GM19324 (cell line): ENCODE measurements around the gene SSUH2.
A peak's percentile ranks its signal among the peaks of the same experiment; 100 is the strongest.
"Not testable (repeated sequence)": the region's sequence is repeated elsewhere in the genome, so short reads cannot be mapped to it uniquely, and the experiment has no call there.

ENCODE experiments used
- ATAC-seq: cut with Tn5 transposase; IDR thresholded peaks from one replicate; pipeline ENCODE4 v1.9.1; 2021; ENCODE audit warnings: mild to moderate bottlenecking, moderate library complexity; ENCODE audit not compliant: unreplicated experiment, low FRiP score

The SSUH2 gene

DNA sequence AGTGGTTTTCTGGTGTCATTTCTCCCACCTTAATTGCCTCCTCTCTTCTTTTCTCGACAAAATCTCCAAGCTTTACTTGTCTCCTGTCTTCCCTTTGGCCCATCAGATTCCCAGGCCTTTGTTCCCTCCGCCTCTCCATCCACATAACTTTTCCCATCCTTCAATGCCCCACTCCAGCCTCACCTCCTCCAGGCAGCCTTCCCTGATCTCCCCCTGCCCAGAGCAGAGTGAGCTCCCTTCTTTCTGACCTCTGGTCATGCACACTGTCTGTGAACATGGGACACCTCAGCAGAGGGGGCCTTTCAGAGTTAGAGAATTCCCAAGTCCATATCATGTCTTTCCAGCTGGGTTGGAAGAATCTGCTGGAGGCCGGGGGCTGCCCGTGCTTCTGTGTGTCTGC is 14.6 kb upstream of the SSUH2 start:
- ATAC-seq, result no peak

DNA sequence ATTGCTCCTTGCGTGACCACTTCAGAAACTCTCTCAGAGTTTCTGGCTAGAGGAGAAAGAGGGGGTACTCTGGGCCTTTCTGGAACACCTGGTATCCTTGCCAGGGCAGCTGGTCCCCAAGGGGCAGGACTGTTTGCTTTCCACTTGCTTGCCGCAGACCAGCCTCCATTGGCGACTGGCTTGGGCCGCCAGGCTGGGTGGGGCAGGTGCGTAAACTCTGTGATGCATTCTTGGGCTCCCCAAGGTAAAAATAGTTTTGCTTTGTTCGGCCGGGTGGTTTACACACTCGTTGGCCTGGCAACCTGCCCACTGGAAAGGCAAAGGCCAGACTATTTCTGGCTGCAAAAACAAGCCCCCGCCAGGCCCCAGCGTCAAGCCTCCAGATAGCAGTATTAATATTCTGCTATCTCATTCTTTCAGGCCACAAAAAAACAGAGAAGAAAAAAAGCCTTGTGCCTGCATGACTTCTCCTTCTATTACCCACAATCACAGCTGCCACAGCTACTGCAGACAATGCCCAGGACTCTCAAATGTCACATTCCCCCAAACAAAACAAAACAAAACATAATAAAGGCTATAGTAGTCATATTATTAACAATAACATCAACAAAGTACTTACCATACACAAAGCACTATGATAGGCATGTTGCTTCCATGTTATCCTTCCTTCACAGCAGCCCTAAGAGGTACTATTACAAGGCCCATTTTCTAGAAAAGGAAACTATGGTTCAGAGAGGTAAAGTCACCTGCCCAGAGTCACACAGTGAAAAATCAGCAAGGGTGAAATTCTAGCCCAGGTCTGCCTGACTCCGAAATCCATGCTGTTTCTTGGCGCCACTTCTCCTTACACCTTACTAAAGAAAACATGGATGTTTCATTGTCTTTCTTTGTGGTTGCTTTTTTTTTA is 14.0 kb upstream of the SSUH2 start:
- ATAC-seq, result peak; percentile 80

GRCh38 chr3:8657804-8658305 is 13.3 kb upstream of the SSUH2 start:
- ATAC-seq, result peak; percentile 12

DNA sequence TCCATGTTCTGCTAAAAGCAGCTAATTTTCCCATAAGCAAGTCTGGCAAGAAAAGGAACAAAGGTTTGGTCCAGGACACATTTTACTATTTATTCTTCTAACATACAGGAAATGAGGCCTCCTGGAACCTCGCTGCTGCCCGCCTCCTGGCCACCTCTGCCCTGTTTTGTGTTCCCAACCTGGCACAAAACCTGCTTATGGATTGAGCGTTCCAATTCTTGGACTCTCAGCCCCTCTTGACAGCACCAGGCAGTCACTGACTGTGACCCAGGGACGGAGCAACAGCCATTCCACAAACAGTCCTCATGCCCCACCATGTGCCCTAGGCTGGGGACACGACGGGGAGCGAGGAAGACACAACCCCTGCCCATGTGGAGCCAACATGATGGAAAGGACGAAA is 11.6 kb upstream of the SSUH2 start:
- no peak for ATAC-seq

DNA sequence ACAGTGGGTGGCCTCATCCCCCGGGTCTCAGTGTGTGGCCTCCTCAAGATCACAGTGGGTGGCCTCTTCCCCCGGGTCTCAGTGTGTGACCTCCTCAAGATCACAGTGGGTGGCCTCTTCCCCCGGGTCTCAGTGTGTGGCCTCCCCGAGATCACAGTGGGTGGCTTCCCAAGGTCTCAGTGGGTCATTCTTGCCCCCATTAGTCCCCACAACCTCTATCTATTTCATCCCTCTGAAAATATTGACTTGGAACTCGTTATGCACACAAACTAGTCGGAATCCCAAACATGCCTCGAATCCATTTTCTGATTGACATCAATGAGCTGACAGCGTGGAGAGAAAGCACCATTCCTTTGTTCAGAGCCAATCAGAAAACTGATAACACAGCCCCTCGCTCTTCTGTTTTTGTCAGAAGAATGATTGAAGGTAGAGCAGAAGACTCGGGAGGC is 10.8 kb upstream of the SSUH2 start:
- ATAC-seq, result no peak

DNA sequence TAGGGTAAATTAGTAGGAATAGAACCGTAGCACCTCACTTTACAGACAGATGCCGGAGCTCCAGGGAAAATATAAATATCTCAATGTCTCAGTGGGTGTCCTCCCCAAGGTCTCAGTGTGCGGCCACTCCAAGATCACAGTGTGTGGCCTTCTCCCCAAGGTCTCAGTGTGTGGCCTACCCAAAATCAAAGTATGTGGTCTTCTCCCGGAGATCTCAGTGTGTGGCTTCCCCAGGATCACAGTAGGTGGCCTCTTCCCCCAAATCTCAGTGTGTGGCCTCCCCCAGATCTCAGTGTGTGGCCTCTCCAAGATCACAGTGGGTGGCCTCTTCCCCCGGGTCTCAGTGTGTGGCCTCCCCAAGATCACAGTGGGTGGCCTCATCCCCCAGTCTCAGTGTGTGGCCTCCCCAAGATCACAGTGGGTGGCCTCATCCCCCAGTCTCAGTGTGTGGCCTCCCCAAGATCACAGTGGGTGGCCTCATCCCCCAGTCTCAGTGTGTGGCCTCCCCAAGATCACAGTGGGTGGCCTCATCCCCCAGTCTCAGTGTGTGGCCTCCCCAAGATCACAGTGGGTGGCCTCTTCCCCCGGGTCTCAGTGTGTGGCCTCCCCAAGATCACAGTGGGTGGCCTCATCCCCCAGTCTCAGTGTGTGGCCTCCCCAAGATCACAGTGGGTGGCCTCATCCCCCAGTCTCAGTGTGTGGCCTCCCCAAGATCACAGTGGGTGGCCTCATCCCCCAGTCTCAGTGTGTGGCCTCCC is 10.2 kb upstream of the SSUH2 start:
- ATAC-seq, result not testable (repeated sequence)

- no peak for ATAC-seq
These were observed 9.3 kb upstream of the SSUH2 start for GRCh38 chr3:8653800-8654408.

GRCh38 chr3:8652324-8652987 is 7.9 kb upstream of the SSUH2 start:
- no peak for ATAC-seq

DNA sequence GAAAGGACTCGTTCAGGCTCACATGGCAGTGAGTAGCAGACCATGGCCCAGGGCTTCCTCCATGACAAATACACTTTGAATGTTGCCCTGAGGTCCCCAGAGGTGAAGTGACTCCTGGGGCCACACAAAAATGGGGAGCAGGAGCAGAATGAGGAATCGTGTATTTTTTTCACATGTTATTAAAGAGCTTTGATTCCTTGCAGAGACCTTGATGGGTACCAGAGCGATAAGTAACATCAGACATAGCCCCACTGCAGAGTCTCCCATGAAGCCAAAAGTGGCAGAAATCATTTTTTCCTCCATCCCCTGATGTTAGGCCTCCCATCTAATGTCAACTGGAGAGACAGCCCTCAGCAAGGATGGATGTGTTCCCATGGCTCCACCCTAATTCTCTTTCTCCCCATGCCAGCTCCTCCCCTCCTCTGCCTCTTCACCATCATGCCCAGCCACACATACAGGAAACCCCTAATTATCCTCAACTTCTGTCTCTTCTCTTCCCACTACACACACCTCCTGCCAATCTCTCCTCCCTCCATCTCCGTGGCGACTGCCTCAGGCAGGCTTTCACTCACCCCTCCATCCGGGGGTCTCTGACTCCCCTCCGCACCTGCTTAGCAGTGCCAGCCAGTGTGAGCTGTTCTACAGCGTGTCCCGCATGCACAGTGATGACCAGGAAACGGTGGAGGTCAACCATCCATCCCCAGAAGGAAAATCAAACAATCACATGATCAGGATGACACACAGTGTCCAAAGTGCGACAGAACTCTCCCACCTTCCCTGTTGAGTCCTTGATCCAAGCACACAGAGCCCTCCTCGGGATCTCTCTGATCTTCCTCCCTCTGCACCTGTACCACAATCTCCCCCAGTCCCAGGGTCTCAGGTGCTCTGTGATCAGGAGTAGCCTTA is 7.1 kb upstream of the SSUH2 start:
- no peak for ATAC-seq

DNA sequence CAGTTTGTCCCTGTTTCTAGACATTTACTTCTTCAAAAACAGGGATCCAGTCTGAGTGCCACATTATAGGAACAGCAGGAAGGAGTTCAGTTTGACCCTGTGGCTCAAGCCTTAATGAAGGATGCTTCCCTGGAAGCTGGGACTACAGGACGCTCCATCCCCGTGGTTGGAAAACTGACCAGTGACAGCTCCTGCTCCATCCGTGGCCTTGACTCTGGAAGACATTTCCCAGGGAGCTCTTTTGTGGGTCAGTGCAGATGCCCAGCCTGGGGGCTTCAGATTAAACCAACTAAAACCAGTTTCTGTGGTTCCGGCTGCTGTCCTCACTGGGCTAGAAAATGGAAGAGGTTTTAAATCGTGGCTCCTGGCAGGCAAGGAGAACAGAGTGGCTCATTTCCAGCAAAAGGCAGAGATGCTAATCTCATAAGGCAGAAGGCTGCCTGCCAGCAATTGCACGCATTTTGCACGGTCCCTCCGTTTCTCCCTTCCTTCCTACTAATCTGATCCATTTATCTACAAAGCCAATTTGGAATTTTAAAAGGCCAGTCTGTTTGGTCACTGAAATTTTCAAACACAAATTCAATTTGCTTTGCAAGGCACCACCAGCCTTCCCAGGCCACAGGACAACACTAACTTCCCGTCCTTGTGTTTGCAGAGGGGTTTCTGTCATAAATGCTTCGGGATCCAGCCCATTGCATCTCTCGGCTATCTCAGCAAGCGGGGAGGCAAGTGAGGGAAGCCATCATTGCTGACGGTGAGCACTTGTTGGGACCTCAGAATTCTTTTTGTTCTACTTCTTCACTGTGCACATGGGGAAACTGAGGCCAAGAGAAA is 6.2 kb upstream of the SSUH2 start:
- no peak for ATAC-seq

GRCh38 chr3:8649757-8650156 is 5.2 kb upstream of the SSUH2 start:
- ATAC-seq, result no peak

DNA sequence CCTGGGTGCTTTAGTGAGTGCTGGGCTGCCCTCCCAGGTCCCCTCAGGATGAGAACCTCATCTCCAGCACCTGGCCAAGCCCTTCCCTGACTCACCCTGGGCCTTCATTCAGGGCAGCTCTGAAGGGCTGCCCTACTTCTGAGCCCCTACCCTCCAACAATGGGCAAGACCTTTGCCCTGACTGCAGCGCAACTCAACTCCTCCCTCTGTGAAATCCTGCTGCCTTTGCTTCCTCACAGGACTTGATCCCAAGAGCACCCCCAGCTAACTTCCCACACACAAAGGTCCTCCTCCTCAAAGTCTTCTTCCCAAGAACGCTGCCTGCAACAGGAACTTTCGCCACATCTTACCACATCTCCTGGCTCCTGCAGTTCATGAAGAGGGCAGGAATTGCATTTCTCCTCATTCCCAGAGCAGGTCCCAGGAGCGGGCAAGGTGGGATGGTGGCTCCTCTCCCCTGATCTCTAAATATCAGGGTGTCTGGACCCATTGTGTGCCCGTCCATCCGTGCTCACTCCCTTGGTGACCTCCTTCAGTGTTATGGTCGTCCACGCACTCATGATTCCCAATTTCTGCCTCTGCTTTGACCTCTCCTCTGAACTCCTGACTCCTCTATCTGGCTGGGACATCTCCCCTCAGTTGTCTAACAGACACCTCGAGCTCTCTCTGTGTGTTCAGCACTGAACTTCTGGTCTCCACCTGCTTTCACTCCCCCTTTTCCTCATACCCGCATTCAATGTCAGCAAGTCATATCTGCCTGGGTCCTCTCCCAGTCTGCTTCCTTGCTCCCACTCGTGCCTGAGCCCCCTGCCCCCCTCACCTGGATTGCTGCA is 4.5 kb upstream of the SSUH2 start:
- no peak for ATAC-seq

GRCh38 chr3:8647137-8647985 is 2.8 kb upstream of the SSUH2 start:
- no peak for ATAC-seq

DNA sequence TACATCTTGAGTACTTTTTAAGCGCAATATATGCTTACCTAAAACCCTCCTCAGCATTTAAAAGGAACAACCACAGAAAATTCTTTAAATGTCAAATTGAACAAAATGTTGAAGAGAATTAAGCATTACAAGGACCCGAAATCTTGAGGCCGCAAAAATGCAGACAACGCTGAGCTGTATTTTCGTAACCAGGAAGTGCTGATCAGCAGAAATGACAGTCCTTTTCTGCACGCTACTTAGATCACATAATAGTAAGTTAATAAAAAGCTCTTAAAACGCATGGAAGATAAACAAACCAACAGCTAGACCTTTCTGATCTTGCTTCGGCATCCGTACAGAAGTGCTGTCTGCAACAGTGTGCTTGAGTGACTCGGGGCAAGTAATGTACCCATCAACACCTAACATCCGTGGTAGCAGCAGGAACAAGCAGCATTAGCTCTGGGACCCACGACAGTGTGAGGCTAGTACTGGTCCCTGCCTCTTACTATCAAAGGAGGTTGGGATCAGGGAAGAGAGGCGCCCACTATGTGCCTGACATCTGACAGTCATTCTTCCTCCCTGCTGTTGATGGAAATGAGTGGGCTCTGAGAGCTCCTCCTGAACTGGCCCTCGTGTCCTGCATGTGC is 1.8 kb upstream of the SSUH2 start:
- no peak for ATAC-seq

DNA sequence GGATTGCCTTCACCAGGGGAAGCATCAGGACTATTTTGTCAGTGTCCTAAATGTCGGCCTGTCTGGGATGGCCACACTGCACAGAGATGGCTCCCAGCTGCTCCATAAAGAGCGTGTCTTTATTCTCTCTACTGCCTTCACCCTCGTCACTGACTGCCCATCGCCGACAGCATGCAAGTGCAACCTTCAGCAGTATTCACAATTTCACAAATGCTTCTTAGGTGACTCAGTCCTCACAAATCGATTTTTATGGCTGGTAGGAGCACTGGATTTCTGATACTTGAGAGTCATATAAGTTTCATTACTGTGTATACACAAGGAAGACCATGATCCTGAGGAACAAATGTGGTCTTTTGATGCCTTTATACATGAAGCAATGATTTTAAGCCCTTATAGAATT is 1.1 kb upstream of the SSUH2 start:
- ATAC-seq, result no peak

GRCh38 chr3:8643693-8644365 is 769 bp downstream of the SSUH2 start:
- no peak for ATAC-seq
